HG02759 (cell line): ENCODE data around the gene PTPRZ1.

Source experiments
- ATAC-seq: cut with Tn5 transposase; IDR thresholded peaks from one replicate; pipeline ENCODE4 v1.9.1; 2021; ENCODE audit warnings: mild to moderate bottlenecking, moderate library complexity; ENCODE audit not compliant: unreplicated experiment

The PTPRZ1 gene

GRCh38 chr7:121890833-121891232 lies 17.9 kb downstream of the PTPRZ1 start:
- ATAC-seq: no peak

- ATAC-seq: no peak
These were observed 18.8 kb downstream of the PTPRZ1 start for GRCh38 chr7:121891731-121892130.

- no peak for ATAC-seq
These were observed 28.1 kb downstream of the PTPRZ1 start for GRCh38 chr7:121901026-121901425.

GRCh38 chr7:121904120-121904519 lies 31.2 kb downstream of the PTPRZ1 start:
- no peak for ATAC-seq

GRCh38 chr7:121908042-121908441 lies 35.1 kb downstream of the PTPRZ1 start:
- no peak for ATAC-seq

GRCh38 chr7:121909716-121910345 lies 36.9 kb downstream of the PTPRZ1 start:
- ATAC-seq: no peak

GRCh38 chr7:121913947-121914675 lies 41.1 kb downstream of the PTPRZ1 start:
- ATAC-seq: no peak

GRCh38 chr7:121914676-121915279 lies 41.8 kb downstream of the PTPRZ1 start:
- ATAC-seq: no peak

- no peak for ATAC-seq
These were observed 43.2 kb downstream of the PTPRZ1 start for GRCh38 chr7:121916211-121916610.

- no peak for ATAC-seq
These were observed 47.0 kb downstream of the PTPRZ1 start for GRCh38 chr7:121919986-121920385.

- ATAC-seq: no peak
These were observed 51.6 kb downstream of the PTPRZ1 start for GRCh38 chr7:121924269-121925186.

- no peak for ATAC-seq
These were observed 58.4 kb downstream of the PTPRZ1 start for GRCh38 chr7:121931149-121931902.

GRCh38 chr7:121932768-121933167 lies 59.8 kb downstream of the PTPRZ1 start:
- ATAC-seq: no peak

GRCh38 chr7:121936951-121937623 lies 64.1 kb downstream of the PTPRZ1 start:
- no peak for ATAC-seq

GRCh38 chr7:121938429-121938996 lies 65.6 kb downstream of the PTPRZ1 start:
- no peak for ATAC-seq

- ATAC-seq: no peak
These were observed 68.0 kb downstream of the PTPRZ1 start for GRCh38 chr7:121940918-121941317.

- ATAC-seq: no peak
These were observed 68.9 kb downstream of the PTPRZ1 start for GRCh38 chr7:121941830-121942229.

- ATAC-seq: no peak
These were observed 72.1 kb downstream of the PTPRZ1 start for GRCh38 chr7:121945066-121945465.

- ATAC-seq: no peak
These were observed 72.7 kb downstream of the PTPRZ1 start for GRCh38 chr7:121945480-121946236.
